OCI-LY7 (cell line): ENCODE measurements around the gene CYB5R3. TPM values are rescaled to one million over a fixed set of nuclear protein-coding genes. Genes with fewer than 3 reads are reported as not detected.

Experiments
- BruUV-seq: library from RNA; stranded (reverse); fragments of 400-500 nt; replicated peaks from 2 replicates; lab custom pipeline; 2021; lab: Mats Ljungman, UMichigan
- CTCF ChIA-PET: fragments of 300-600 bp; sonication (Branson Sonifier 250); formaldehyde crosslinking; loops from one replicate; lab custom pipeline; 2022; ENCODE audit warnings: antibody characterized with exemption; ENCODE audit not compliant: unreplicated experiment; lab: Charles Lee
- POLR2A ChIA-PET: fragments of 300-600 bp; sonication (Branson Sonifier 250); formaldehyde crosslinking; loops from one replicate; lab custom pipeline; 2022; ENCODE audit warnings: antibody characterized with exemption; lab: Charles Lee
- DNase-seq: peaks from one replicate; pipeline ENCODE4 v3.0.0-alpha.2; 2015; ENCODE audit warnings: low spot score
- H2AFZ ChIP-seq: fragments of 200-600 bp; sonication (generic), shearing (Covaris generic); 2 replicates; pipeline ENCODE4 v1.6.1; 2014; ENCODE audit warnings: mild to moderate bottlenecking, antibody characterized with exemption, low read length, moderate library complexity
- H3K27ac ChIP-seq: fragments of 200-600 bp; sonication (generic); 2 replicates; pipeline ENCODE4 v1.5.1; 2014; ENCODE audit warnings: mixed run types, low read depth, mild to moderate bottlenecking, moderate library complexity, low read length, inconsistent platforms; ENCODE audit not compliant: poor library complexity, severe bottlenecking
- H3K36me3 ChIP-seq: fragments of 200-600 bp; sonication (generic); 2 replicates; pipeline ENCODE4 v1.6.1; 2014; ENCODE audit warnings: mild to moderate bottlenecking, antibody characterized with exemption, low read length, moderate library complexity, mixed read lengths; ENCODE audit not compliant: insufficient read depth
- H3K4me1 ChIP-seq: fragments of 200-600 bp; sonication (generic); 2 replicates; pipeline ENCODE4 v1.5.1; 2014; ENCODE audit warnings: mild to moderate bottlenecking, low read length; ENCODE audit not compliant: insufficient read depth, poor library complexity, severe bottlenecking
- H3K4me2 ChIP-seq: fragments of 200-600 bp; sonication (generic); 2 replicates; pipeline ENCODE4 v1.6.1; 2014; ENCODE audit warnings: mild to moderate bottlenecking, low read length
- H3K4me3 ChIP-seq: fragments of 200-600 bp; sonication (generic); 2 replicates; pipeline ENCODE4 v1.5.1; 2014; ENCODE audit warnings: mild to moderate bottlenecking, low read depth, low read length; ENCODE audit not compliant: poor library complexity, severe bottlenecking
- H3K79me2 ChIP-seq: fragments of 200-600 bp; sonication (generic); 2 replicates; pipeline ENCODE4 v1.6.1; 2016; ENCODE audit warnings: low read depth, mild to moderate bottlenecking, low read length, moderate library complexity, mixed read lengths; ENCODE audit not compliant: insufficient read depth
- H3K9me2 ChIP-seq: fragments of 200-600 bp; sonication (generic); 2 replicates; pipeline ENCODE4 v1.6.1; 2016; ENCODE audit warnings: mild to moderate bottlenecking, low read length, mixed read lengths; ENCODE audit not compliant: insufficient read depth
- H3K9me3 ChIP-seq: fragments of 200-600 bp; sonication (generic); 2 replicates; pipeline ENCODE4 v1.6.1; 2014; ENCODE audit warnings: mild to moderate bottlenecking, mixed run types, low read length, mixed read lengths
- H4K20me1 ChIP-seq: fragments of 200-600 bp; sonication (generic); 2 replicates; pipeline ENCODE4 v1.6.1; 2014; ENCODE audit warnings: mild to moderate bottlenecking, antibody characterized with exemption, low read length, moderate library complexity, mixed read lengths; ENCODE audit not compliant: insufficient read depth
- EZH2phosphoT487 ChIP-seq: fragments of 200-600 bp; sonication (generic); IDR thresholded peaks from 2 replicates; pipeline ENCODE4 v1.6.1; 2018; ENCODE audit warnings: low read depth, borderline replicate concordance, mild to moderate bottlenecking, mixed run types, antibody characterized with exemption, low read length, moderate library complexity, mixed read lengths
- intact Hi-C: fragments of 100-400 bp; cut with micrococcal nuclease; formaldehyde crosslinking; loops from one replicate; pipeline ENCODE4 v1.10.0; 2022; ENCODE audit not compliant: unreplicated experiment
- total RNA-seq, 2 experiments: library from RNA; depleted of rRNA in 1 of 2; stranded (reverse); fragments of >200 nt in 1 of 2; shearing (Covaris generic) in 1 of 2; gene quantifications; 2 replicates each; pipeline ENCODE4 v1.2.3, GENCODE V29; 2014 to 2022
- TF ChIP-seq, protein P1 (sequence below): fragments of 200-600 bp; sonication (generic); conservative IDR thresholded peaks from 2 replicates; pipeline ENCODE4 v1.5.1; 2014; ENCODE audit warnings: mild to moderate bottlenecking, antibody characterized with exemption, low read length, moderate library complexity, mixed read lengths

Gene CYB5R3
- total RNA-seq, 2 experiments from 2014 or later: 38.0 to 68.9 TPM

- H3K4me1 ChIP-seq: peaks cover 33% of the 10 kb centered on the region
- ChIA-PET POLR2A (no interaction called here), CTCF (no interaction called here)
- H3K4me3 ChIP-seq: no peak overlapping the region
- no peak overlapping the region for H2AFZ ChIP-seq
- TF ChIP-seq EZH2phosphoT487: no peak
- TF ChIP-seq, protein P1, sequence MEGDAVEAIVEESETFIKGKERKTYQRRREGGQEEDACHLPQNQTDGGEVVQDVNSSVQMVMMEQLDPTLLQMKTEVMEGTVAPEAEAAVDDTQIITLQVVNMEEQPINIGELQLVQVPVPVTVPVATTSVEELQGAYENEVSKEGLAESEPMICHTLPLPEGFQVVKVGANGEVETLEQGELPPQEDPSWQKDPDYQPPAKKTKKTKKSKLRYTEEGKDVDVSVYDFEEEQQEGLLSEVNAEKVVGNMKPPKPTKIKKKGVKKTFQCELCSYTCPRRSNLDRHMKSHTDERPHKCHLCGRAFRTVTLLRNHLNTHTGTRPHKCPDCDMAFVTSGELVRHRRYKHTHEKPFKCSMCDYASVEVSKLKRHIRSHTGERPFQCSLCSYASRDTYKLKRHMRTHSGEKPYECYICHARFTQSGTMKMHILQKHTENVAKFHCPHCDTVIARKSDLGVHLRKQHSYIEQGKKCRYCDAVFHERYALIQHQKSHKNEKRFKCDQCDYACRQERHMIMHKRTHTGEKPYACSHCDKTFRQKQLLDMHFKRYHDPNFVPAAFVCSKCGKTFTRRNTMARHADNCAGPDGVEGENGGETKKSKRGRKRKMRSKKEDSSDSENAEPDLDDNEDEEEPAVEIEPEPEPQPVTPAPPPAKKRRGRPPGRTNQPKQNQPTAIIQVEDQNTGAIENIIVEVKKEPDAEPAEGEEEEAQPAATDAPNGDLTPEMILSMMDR: no peak
- no peak for DNase-seq
- H3K36me3 ChIP-seq: no peaks in the 10 kb centered on the region
- peaks cover 6% of the 10 kb centered on the region; the same call in 1 of the 2 replicates for H4K20me1 ChIP-seq
- H3K9me2 ChIP-seq: no peaks in the 10 kb centered on the region
- H3K79me2 ChIP-seq: peaks cover 27% of the 10 kb centered on the region; the same call in 1 of the 2 replicates
- no TSS peak for BruUV-seq
- no peak overlapping the region for H3K27ac ChIP-seq
- intact Hi-C loops: no loop called here
- H3K4me2 ChIP-seq: peak overlapping the region; percentile 37; the same call in 1 of the 2 replicates
- H3K9me3 ChIP-seq: no peaks in the 10 kb centered on the region
Observed at GRCh38 chr22:42646569-42647525, 2.3 kb downstream of the CYB5R3 start.

DNA sequence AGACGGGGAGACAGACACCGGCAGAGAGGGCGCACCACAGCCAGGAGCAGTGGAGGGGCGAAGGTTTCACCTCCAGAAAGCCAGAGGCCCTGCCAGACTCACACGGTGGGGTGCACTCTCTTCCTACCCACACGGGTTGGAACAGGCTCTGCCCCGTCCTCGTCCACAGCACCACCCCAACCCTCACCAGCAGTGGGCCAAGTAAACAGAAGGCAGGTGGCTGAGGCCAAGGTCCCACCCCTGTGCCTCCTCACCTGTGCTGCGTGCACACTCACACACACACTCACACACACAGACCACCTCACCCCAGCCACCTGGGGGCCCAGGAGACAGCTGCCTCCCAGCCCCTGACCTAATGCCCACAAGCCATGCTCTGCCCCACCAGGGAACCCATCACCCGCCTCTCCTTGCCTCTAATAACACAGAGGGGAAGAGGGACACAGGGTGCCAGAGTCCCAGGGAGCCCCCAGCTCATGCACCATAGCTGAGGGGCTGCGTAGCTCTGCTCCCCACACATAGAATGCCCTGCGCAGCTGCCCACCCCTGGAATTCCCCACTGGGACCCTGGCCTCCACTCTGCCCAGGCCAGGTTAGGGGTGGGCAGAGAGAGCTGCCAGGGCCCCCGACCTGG lies 3.1 kb downstream of the CYB5R3 start:
- H3K4me2 ChIP-seq: peak overlapping the region; percentile 37; the same call in 1 of the 2 replicates
- no peaks in the 10 kb centered on the region for H3K36me3 ChIP-seq
- POLR2A ChIA-PET: no interaction called here
- intact Hi-C loops: no loop called here
- CTCF ChIA-PET: no interaction called here
- H3K9me3 ChIP-seq: no peaks in the 10 kb centered on the region
- TF ChIP-seq, protein P1: no peak
- TF ChIP-seq EZH2phosphoT487: no peak
- peaks cover 30% of the 10 kb centered on the region; the same call in 1 of the 2 replicates for H3K79me2 ChIP-seq
- peaks cover 6% of the 10 kb centered on the region; the same call in 1 of the 2 replicates for H4K20me1 ChIP-seq
- BruUV-seq: no TSS peak
- H2AFZ ChIP-seq: no peak overlapping the region
- H3K4me1 ChIP-seq: peaks cover 33% of the 10 kb centered on the region
- H3K9me2 ChIP-seq: no peaks in the 10 kb centered on the region
- H3K4me3 ChIP-seq: no peak overlapping the region
- DNase-seq: no peak
- H3K27ac ChIP-seq: no peak overlapping the region
